ENCODE data around the gene RC3H2. TPM values are rescaled to one million over a fixed set of nuclear protein-coding genes. Genes with fewer than 3 reads are reported as not detected.
"Not testable (repeated sequence)": the region's sequence is repeated elsewhere in the genome, so short reads cannot be mapped to it uniquely, and the experiment has no call there.

Gene RC3H2
- total RNA-seq, 1 donor from 2014 or later = 25.1 TPM

GRCh38 chr9:122835313-122835731 lies 69.8 kb downstream of the RC3H2 start:
- Histone ChIP-seq H3K4me3 (no peak overlapping the region), H3K27me3 (no peaks in the 10 kb centered on the region), H3K36me3 (no peaks in the 10 kb centered on the region), H3K27ac (no peak overlapping the region), H3K4me1 (no peaks in the 10 kb centered on the region), H3K9me3 (no peaks in the 10 kb centered on the region)
- intact Hi-C loops (cut with DNase I) = no loop called here
- DNase-seq (ENCODE audit: low spot score in 2 of 2) = no peak
- TF ChIP-seq CTCF (IDR thresholded peaks at IDR 0.05) = no peak

GRCh38 chr9:122832194-122832593 lies 73.0 kb downstream of the RC3H2 start:
- no peaks in the 10 kb centered on the region for H3K36me3 ChIP-seq
- DNase-seq (ENCODE audit: low spot score in 2 of 2) = no peak
- no peak for TF ChIP-seq CTCF (IDR thresholded peaks at IDR 0.05)
- H3K27me3 ChIP-seq = no peaks in the 10 kb centered on the region
- H3K27ac ChIP-seq = no peak overlapping the region
- H3K4me1 ChIP-seq = peaks cover 2 to 3% of the 10 kb centered on the region in 2 donors
- intact Hi-C loops (cut with DNase I) = no loop called here
- H3K9me3 ChIP-seq = no peaks in the 10 kb centered on the region
- no peak overlapping the region for H3K4me3 ChIP-seq

GRCh38 chr9:122828965-122829284 lies 76.2 kb downstream of the RC3H2 start:
- H3K4me1 ChIP-seq = peaks cover 3 to 15% of the 10 kb centered on the region in 2 donors
- DNase-seq (ENCODE audit: low spot score in 2 of 2); H3K9me3 ChIP-seq; H3K27me3 ChIP-seq; H3K36me3 ChIP-seq: not testable (repeated sequence)
- peak overlapping the region; percentile 64 to 92 for H3K4me3 ChIP-seq
- H3K27ac ChIP-seq = peak overlapping the region; percentile 93 to 98
- intact Hi-C loops (cut with DNase I) = loop anchor here (1.0 to 10.0 kb wide), 5 partner anchors 76 to 734 kb away; partner anchors contain the start of genes MRRF, RBM18, RC3H2 and STRBP

GRCh38 chr9:122827761-122828093 lies 77.4 kb downstream of the RC3H2 start:
- DNase-seq (ENCODE audit: low spot score in 2 of 2) = no peak
- no peaks in the 10 kb centered on the region for H3K9me3 ChIP-seq
- peak overlapping the region; percentile 93 to 98 for H3K27ac ChIP-seq
- peaks cover 9 to 19% of the 10 kb centered on the region in 2 donors for H3K36me3 ChIP-seq
- TF ChIP-seq CTCF (IDR thresholded peaks at IDR 0.05) = no peak
- H3K4me3 ChIP-seq = peak overlapping the region; percentile 64 to 92
- intact Hi-C loops (cut with DNase I) = loop anchor here (1.0 to 10.0 kb wide), 5 partner anchors 77 to 733 kb away; partner anchors contain the start of genes MRRF, RBM18, RC3H2 and STRBP
- peaks cover 3 to 15% of the 10 kb centered on the region in 2 donors for H3K4me1 ChIP-seq
- H3K27me3 ChIP-seq = no peaks in the 10 kb centered on the region

- Histone ChIP-seq H3K9me3 (no peaks in the 10 kb centered on the region), H3K27me3 (no peaks in the 10 kb centered on the region), H3K36me3 (peaks cover 20 to 46% of the 10 kb centered on the region in 2 donors), H3K4me3 (no peak overlapping the region), H3K27ac (no peak overlapping the region), H3K4me1 (peaks cover 0 to 18% of the 10 kb centered on the region in 2 donors)
- DNase-seq (ENCODE audit: low spot score in 2 of 2) = no peak
- TF ChIP-seq CTCF (IDR thresholded peaks at IDR 0.05) = no peak
- intact Hi-C loops (cut with DNase I) = loop anchor here (10.0 kb wide), 2 partner anchors 558 to 728 kb away; partner anchors contain the start of genes MRRF, RBM18 and TTLL11
These were observed 82.2 kb downstream of the RC3H2 start for GRCh38 chr9:122822938-122823337.

- Histone ChIP-seq H3K4me1 (peaks cover 0 to 17% of the 10 kb centered on the region in 2 donors), H3K27ac (no peak overlapping the region), H3K36me3 (peaks cover 20 to 55% of the 10 kb centered on the region in 2 donors), H3K4me3 (no peak overlapping the region), H3K9me3 (no peaks in the 10 kb centered on the region), H3K27me3 (no peaks in the 10 kb centered on the region)
- DNase-seq (ENCODE audit: low spot score in 2 of 2) = no peak
- no peak for TF ChIP-seq CTCF (IDR thresholded peaks at IDR 0.05)
- intact Hi-C loops (cut with DNase I) = loop anchor here (10.0 kb wide), 2 partner anchors 557 to 727 kb away; partner anchors contain the start of genes MRRF, RBM18 and TTLL11
These were observed 83.1 kb downstream of the RC3H2 start for GRCh38 chr9:122822056-122822455.
